LNCaP clone FGC (cell line): ENCODE results near the gene ZBP1.

Source experiments
- DNase-seq: peaks from one replicate; pipeline ENCODE4 v3.0.0-alpha.2; 2011; ENCODE audit warnings: low read depth
- H3K4me3 ChIP-seq: 2 replicates; pipeline ENCODE4 v1.5.1; 2011; ENCODE audit warnings: mild to moderate bottlenecking, low read depth, low read length, control low read depth
- CTCF ChIP-seq: IDR thresholded peaks from 2 replicates; pipeline ENCODE4 v1.5.1; 2012; ENCODE audit warnings: mild to moderate bottlenecking; ENCODE audit not compliant: control insufficient read depth, insufficient read depth; ENCODE audit errors: extremely low read depth

Gene ZBP1

GRCh38 chr20:57595041-57596030, 24.9 kb downstream of the ZBP1 start:
- TF ChIP-seq CTCF = no peak
- no peak overlapping the region for H3K4me3 ChIP-seq
- DNase-seq = no peak

- TF ChIP-seq CTCF = peak; percentile 73
- no peak for DNase-seq
These were observed 25.9 kb downstream of the ZBP1 start for GRCh38 chr20:57594092-57594951.

GRCh38 chr20:57593134-57593886, 26.9 kb downstream of the ZBP1 start:
- TF ChIP-seq CTCF = no peak
- DNase-seq = no peak
- no peak overlapping the region for H3K4me3 ChIP-seq

More at GRCh38 chr20:57594092-57594951, 25.9 kb downstream of the ZBP1 start:
- no peak overlapping the region for H3K4me3 ChIP-seq

DNA sequence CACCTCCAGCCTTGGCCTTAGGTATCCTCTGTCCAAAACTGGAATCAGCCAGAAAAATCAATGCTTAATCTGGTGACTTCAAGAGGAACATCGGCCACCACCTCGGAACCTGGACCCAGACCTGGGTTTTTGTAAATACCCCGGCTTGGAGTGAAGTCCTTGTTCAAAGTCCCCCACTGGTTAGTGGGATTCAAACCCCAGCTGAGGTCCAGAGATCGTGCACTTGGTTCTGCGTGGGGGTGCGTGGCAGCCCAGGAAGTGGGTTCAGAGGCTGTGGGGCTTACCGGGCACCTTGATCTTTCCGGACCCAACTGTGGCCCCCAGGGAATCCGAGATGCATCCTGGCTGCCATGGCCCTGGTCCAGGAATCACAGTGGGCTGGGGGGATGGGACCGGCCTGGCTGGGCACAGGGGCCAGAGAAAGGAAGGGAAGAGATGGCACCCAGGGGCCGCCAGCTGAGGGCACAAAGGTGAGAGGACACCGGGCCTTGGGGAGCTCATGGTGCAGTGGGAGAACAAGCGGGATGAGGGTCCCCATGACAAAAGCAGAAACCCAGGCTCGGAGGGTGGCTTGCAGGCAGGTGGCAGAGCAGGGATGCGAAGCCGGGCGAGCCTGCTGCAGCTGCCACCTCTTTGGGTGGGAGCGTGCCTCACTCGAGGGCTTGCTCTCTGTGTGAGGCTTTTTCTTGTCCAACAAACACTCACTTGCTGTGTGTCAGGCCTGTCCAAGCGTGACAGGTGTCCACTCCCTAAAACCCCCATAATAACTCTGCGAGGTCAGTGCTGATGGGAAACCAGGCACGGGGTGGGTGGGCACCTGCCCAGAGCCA, 27.7 kb downstream of the ZBP1 start:
- no peak for DNase-seq
- TF ChIP-seq CTCF = no peak
- no peak overlapping the region for H3K4me3 ChIP-seq

GRCh38 chr20:57591289-57592229, 28.7 kb downstream of the ZBP1 start:
- no peak overlapping the region for H3K4me3 ChIP-seq
- no peak for DNase-seq
- no peak for TF ChIP-seq CTCF
